ENCODE results near the gene ENGASE. TPM values are rescaled to one million over a fixed set of nuclear protein-coding genes. Genes with fewer than 3 reads are reported as not detected.

ENGASE gene
- total and polyA plus RNA-seq, 2 of the 8 experiments (the other 6 are each of a cell fraction or from before 2014, with no cell fraction given) = 9.3 to 36.1 TPM

- TF ChIP-seq YY1 (IDR thresholded peaks at IDR 0.05; ENCODE audit: low read depth, low read length) (no peak), JUND (IDR thresholded peaks at IDR 0.05; ENCODE audit: low read length) (no peak), TAF7 (optimal IDR thresholded peaks at IDR 0.05; ENCODE audit: borderline replicate concordance, low read depth, low read length) (no peak), RAD21 (IDR thresholded peaks at IDR 0.05 in 1 of 2, conservative IDR thresholded peaks at IDR 0.05 in 1 of 2; ENCODE audit: low read depth in 2 of 2, low read length in 2 of 2) (no peak), CEBPB (IDR thresholded peaks at IDR 0.05; ENCODE audit: low read depth, low read length) (no peak), SIX5 (IDR thresholded peaks at IDR 0.05; ENCODE audit: low read depth, low read length) (no peak), BCL11A (IDR thresholded peaks at IDR 0.05; ENCODE audit: low read depth in 2 of 2, low read length in 2 of 2) (no peak)
- TF ChIP-seq, protein P1, sequence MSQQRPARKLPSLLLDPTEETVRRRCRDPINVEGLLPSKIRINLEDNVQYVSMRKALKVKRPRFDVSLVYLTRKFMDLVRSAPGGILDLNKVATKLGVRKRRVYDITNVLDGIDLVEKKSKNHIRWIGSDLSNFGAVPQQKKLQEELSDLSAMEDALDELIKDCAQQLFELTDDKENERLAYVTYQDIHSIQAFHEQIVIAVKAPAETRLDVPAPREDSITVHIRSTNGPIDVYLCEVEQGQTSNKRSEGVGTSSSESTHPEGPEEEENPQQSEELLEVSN (IDR thresholded peaks at IDR 0.05) = no peak
Observed at GRCh38 chr17:79050551-79050950, 24.1 kb upstream of the ENGASE start (continued).
